Hypothalamus (tissue), 51 donors: ENCODE measurements around the gene RBMS1.

Experiments used
- DNase-seq, 51 donors: peaks; one replicate each; lab custom pipeline; 2025; lab: John Stamatoyannopoulos, UW

Gene RBMS1

GRCh38 chr2:160493227-160494028 is at the start of gene RBMS1:
Gene RBMS1, minus strand, starts transcription at chr2:160493807. Its CDS starts 444 bp downstream, at chr2:160493363.
- DNase-seq: peak in 21 of 51 donors; percentile 8 to 56 (median 24)

DNA sequence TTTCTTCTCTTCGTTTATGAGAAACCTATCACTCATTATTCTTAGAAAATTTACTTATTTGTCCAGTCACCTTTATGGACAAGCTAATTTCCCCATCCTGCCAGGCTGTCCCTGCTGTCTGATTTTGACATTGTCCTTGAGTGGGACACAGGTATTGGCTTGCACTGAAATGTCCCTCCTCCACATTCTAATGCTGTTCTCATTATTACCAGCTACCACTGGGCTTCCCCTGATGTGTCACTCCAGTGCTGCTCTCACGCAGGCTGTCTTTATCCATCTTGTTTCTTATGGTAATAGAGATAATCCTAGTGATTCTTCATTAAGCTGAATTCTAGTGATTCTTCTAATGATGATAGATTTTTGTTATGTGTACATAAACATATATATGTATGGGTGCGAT is 48.1 kb upstream of the RBMS1 start:
- DNase-seq: no peak

DNA sequence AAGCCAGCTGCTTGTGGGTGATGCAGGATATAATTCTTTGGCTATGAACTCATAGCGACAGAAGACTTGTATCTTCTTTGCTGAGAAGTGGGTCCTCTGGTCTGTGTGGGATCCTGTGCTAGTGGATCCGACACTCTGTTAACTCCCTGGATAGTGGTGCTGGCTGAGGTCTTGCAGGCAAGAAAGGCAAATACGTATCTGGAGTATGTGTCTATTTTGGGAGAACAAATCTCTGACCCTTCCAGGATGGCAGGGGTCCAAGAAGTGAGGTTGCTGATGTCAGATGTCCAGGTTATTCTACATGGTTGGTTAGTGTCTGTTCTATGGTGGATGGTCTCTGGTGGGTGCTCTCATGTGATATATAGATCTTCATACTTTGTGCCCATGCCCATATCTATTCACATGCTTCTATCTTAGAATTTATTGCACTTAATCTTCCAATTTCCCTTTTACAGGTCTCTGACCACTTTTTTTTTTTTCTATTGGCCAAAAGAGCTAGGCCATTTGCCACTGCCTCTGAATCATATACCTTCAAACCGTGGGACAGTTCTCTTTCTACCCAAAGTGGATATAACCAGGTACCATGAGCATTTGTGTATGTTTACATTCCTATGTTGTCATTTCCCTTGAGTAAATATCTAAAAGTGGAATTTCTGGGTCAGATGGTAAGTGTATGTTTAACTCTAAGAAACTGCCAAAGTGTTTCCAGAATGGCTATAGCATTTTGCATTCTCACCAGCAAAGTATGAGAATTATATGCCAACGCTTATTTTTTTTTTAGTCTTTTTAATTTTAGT is 45.1 kb upstream of the RBMS1 start:
- no peak for DNase-seq

- no peak for DNase-seq
Observed at GRCh38 chr2:160538115-160538514, 44.5 kb upstream of the RBMS1 start.

DNA sequence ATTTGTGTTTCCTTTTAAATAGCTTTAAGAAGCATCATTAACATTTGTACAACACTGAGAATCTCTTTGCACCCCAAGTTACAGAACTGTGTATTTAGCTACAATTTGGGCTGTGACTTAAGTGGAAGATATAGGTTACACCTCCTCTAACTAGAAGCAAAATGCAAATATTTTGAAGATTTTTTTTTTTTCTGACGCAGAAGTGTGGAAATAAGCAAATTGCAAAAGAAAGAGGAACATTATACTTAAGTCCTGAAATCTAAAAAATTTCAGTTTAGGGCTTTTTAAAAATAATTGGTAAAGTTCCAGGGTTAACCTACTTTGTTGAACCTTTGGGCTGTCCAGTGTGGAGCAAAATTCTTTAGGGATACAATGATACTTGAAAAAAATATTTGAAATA is 41.4 kb upstream of the RBMS1 start:
- no peak for DNase-seq

GRCh38 chr2:160534249-160534648 is 40.6 kb upstream of the RBMS1 start:
- no peak for DNase-seq

DNA sequence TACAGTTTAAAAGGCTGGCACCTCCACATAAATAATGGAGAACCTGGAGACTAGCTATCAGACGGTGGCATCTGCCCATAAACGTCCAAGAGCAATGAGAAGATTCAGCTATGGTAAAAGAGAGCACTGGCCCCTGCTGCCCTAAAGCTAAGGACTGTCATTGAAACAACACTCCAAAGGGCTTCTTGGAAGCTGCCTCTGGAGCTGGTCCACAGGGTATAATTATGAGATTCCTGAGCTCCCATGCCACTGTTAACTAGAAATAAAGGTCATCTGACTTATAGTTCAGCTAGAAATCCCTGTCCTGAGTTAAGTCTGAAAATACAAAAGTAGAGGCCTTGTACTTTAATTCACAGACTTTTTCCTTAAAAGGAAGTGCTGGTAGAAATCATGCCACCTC is 39.9 kb upstream of the RBMS1 start:
- DNase-seq: no peak

GRCh38 chr2:160532388-160532787 is 38.8 kb upstream of the RBMS1 start:
- no peak for DNase-seq

DNA sequence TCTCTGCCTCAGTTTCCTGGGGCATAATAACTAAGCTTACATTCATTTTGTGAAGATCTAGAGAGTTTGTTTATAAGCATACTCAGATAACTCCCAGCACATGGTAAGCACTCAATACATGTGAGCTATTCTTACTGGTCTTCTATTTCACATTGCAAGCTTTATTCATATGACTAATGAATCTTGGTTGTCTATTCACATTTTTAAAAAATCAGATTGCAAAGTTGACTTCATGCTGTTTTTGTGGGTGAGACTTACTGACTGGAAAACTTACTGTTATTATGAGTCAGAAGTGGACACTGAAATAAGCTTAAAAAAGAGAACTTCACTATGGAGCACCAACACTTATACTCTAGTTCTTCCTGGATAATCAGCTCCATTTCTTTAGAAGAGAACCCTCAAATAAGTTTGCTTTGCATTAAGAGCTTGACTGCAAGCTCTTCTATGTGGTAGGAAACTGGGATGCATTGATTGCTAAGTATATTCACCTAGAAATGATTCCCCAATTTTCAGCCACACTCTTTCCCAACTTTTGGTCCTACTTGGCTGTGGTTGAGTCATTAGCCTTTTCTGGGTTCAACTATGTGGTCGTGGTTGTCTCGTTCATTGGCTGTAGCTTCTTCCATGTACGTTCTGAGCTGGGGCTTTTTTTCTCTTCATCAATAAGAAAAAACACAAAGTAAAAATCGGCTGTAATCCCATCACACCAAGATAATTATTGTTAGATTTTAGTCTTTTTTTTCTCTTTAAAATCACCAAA is 29.5 kb upstream of the RBMS1 start:
- DNase-seq: no peak

GRCh38 chr2:160517731-160518130 is 24.1 kb upstream of the RBMS1 start:
- no peak for DNase-seq

GRCh38 chr2:160516547-160517365 is 23.1 kb upstream of the RBMS1 start:
- no peak for DNase-seq

DNA sequence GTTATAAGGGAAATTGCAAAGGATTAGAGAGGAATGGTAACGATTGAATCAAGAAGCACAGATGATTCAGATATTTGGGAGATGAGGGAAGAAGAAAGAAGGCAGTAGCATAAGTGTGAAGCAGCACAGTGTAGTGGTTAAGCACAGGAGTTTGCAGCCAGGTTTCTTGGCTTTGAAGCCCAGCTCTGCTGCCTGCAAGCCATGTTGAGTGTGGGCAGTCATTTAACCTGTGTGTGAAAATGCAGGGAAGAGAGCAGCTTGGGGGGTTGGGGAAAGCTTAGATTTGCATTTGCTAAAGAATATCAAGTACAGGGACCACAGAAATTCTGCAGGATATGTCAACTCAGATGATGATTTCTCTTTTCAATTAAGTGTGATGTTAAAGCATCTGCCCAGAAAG is 21.5 kb upstream of the RBMS1 start:
- no peak for DNase-seq

- no peak for DNase-seq
Observed at GRCh38 chr2:160513120-160513519, 19.5 kb upstream of the RBMS1 start.

DNA sequence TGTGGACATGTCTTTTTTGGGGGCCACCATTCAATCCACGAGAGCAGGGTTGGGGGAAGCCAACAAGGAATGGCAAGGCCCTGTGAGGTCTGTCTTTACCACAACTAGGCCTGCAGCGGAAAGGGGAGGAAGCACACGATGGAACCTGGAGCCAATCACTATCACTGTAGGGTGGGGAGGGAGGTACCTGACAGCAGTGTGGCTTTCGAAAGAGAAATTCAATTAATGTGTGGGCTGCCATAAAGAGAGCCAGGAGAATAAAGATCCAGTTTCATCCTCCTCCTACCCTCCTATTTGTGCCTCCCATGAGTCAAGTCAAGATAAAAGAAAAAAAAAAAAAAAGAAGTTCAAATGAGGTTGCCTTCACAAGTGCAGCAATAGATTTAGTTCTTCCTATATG is 18.9 kb upstream of the RBMS1 start:
- DNase-seq: no peak

DNA sequence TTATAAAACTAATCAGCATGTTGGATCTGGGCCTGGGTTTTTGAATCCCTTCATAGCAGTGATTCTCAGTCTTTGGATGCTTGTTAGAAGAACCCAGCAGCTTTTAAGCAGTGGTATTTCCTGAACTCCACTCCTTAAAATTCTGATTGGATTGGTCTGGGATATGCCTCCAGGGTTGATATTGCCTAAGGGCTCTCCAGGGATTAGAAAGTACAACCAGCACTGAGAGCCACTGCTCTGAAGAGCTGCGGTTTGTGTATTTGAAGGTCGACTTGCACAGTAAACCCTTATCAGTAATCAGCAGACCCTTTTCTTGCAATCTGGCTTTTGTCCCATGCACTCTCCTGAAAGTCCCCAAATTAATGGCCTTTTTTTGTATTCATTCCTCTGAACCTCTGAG is 17.0 kb upstream of the RBMS1 start:
- no peak for DNase-seq

DNA sequence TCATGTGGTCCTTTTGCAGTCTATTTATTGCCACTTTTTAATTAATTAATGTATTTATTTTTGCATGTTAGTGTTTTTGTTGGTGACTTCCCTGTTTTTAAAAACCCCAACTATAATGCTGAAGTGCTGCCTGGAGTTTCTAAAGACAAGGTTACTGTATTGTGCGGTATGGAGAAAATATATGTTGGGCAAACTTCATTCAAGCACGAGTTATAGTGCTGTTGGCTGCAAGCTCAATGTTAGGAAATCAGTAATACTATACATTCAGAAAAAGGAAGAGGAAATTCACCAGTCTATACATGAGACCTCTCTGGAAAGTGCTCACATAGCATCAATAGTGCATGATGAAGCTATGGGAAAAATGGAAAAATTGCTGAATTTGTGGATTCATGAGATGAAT is 15.4 kb upstream of the RBMS1 start:
- no peak for DNase-seq

- no peak for DNase-seq
Observed at GRCh38 chr2:160507464-160507863, 13.9 kb upstream of the RBMS1 start.

GRCh38 chr2:160507046-160507407 is 13.4 kb upstream of the RBMS1 start:
- DNase-seq: no peak

GRCh38 chr2:160506371-160507045 is 12.9 kb upstream of the RBMS1 start:
- no peak for DNase-seq

- DNase-seq: no peak
Observed at GRCh38 chr2:160505256-160505655, 11.6 kb upstream of the RBMS1 start.
